Activated CD4-positive, CD25-positive, alpha-beta regulatory T cell treated with anti-CD3 and anti-CD28 coated beads, Interleukin-2, amount 50 U/mL, for 16 hours (primary cell): Measurements from ENCODE around the gene GPR55.
"Not testable (repeated sequence)": the region's sequence is repeated elsewhere in the genome, so short reads cannot be mapped to it uniquely, and the experiment has no call there.

Source experiments
- DNase-seq: peaks from one replicate; pipeline ENCODE4 v3.0.0-alpha.2; 2020; ENCODE audit warnings: low read depth, low spot score

GPR55 gene

DNA sequence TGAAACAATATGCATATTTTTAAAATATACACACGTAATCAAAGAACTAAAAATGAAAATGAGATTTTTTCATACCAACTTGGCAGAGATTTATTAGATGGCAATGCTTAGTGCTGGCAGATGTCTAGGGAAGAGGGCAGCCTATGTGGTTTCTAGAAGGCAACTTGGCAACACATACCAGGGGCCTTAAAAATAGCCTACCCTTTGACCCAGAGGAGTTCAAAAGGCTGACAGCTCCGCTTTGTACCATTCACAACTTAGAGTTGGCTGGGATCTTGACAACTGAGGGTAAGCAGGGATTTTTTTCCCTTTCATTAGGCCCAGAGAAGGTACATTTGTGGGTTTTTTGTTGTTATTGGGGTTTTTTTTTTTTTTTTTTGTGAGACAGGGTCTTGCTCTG, 26.4 kb upstream of the GPR55 start:
- DNase-seq, result no peak

DNA sequence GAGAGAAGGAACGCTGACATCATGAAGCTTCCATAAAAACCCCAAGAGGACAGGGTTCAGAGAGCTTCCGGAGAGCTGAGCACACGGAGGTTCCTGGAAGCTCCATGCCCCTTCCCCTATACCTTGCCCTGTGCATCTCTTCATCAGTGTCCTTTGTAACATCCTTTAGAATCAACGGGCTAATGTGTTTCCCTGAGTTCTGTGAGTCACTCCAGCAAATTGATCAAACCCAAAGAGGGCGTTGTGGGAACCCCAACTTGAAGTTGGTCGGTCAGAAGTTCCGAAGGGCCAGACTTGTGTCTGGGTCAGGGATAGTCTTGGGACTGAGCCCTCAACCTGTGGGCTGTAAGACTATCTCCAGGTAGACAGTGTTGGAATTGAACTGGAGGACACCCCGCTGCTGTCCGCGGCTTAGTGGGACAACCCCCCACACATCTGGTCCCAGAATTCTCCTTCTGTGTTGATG, 25.9 kb upstream of the GPR55 start:
- no peak for DNase-seq

DNA sequence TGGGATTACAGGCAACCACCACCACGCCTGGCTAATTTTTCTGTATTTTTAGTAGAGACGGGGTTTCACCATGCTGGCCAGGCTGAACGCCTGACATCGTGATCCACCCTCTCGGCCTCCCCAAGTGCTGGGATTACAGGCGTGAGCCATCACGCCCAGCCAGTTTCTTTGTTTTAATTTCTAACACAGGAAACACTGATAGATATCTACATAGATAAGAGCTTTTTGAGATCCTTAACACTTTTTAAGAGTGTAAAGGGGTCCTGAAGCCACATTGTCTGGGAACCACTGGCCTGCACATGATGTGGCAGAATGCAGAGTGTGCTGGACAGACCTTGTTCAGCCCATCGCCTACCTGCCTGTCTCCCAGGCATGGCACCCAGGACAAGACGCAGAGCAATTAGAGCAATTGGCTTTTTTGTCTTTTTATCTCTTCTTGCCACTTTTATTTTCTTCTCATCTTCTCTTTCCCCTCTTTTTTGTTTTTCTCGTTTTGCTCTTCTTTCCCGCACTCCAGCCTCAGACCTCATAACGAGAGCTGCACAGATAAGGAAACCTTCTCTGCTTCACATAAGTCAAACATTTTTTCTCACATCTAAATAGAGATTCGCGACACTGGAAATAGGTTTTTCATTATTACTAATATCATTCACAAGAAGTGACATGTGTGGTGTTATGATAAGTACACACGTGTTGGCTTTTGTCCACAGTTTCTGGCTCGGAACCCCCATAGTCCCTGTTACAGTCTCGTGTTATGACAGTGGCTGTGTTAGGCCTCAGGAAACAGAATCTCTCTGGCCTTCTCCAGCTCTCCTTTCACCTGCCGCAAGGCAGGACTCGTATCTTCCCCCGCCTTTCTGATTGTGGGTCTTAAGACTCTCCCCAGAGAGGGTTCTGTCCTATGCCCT, 25.2 kb upstream of the GPR55 start:
- no peak for DNase-seq

DNA sequence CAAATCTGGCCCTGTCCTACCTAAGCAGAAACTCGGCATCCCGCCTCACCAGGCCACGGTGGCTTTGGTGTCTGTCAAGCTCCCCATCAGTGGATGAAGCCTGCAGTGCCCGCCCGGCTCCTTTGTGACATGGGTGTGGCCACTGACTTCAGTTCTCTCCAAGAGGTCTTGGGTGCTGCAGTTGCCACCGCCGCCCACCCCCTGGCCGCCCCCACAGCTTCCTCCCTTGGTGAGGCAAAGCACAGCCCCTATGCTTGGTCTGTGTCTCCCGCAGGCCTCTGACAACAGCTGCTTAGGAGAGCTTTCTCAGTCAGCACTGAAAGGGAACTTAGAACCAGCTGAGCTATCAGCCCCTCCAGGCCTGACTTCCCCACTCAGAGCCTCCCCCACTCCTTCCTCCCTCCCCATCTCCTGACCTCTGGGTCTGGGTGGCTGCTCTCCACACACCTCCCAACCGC, 22.9 kb upstream of the GPR55 start:
- DNase-seq, result no peak

DNA sequence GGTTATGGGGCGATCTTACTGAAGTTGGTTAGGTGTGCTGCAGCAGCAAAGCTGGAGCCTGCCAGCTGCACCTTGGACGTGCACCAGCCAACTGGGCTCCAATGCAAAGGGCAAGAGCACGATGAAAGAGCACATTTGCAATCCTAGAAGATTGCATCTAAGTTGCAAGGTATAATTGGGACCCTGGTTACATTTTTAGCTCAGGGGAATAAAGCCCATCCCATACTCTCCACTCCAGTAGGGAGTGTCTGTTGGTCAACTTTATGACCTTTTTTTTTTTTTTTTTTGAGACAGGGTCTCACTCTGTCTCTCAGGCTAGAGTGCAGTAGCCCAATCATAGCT, 22.2 kb upstream of the GPR55 start:
- no peak for DNase-seq

DNA sequence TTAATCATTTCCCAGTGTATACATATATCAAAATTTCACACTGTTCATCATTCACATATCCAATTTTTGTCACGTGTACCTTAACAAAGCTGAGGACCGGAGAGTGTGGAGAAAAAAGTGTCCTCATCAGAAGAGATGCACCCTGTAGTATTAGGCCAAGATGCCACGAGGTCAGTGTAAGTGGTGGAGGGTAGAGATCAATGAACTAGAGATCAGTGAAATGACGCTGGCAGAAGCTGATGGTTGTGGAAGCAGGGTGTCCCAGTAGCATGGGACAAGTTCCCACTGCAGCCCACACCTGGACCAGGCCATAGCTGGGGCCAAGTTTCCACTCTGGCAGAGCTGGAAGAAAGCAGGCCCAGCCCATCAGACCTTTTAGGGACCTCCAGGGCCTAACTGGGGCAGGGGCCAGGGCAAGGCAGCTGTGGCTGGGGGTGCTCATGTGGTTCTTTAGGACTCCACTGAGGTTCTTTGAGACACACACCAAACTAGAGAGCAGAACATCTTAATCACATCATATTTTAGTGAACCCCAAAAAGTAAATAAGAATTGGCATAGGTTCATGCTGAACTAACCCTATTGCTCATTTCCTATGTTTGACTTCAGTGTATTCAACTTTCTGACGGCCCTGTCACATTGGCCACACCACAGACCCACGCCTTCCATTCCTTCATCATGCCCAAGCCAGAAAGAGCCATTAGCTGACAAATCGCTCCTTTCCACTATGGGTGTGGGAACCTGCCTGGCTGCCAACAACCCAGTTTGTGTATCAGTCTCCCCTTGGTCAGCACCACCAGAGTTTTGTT, 21.6 kb upstream of the GPR55 start:
- DNase-seq, result no peak

DNA sequence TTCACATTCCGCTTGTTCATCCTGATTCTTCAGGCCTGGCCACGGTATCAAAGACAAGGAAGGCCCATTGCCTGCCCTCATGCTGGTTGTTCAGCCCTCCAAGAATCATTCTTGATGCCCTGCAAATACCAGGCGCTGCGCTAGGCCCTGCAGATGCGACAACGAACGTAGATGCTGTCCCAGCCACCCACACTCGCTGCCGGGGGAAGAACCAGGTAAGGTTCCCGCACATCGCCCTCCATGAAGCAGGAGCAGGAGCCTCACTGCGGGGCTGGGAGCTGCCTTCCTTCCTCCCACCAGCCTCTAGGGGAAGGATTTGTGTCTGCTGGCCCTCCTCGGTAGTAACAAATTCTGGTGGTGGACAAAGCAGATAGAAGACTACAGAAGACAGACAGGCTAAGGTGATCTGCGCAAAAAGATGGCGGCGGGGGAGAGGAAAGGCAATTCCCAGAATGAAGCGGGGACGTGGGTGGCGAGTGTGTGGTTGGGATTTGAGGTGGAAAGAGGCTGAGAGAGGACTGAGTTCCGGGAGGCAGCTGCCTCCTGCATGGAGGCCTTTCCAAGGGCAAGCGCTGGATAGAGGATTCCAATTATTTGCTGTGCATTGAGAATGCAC, 19.8 kb upstream of the GPR55 start:
- DNase-seq, result no peak

DNA sequence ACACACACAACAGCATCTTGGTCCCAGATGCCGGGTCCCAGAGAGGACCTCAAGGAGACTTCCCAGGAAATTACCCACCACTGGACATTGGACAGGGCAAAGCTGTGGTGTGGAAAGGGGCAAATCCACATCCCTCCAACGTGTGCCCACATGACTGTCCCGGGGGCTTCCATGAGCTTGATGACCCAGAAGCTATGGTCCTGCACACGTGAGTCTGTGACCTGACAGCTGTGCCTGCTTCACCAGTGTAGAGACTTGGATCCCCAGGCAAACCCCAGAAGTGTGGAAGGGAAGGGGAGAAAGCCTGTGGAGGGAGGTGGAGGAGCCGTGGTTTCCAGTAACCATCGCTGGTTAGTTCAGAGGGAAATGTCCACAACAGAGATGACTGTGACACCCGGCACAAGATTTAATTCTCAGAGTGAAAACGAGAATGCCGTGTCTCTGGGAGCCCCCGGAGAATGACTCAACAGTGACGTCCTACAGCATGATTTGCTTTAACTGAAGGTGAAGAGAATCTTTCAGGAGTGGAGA, 19.1 kb upstream of the GPR55 start:
- no peak for DNase-seq

DNA sequence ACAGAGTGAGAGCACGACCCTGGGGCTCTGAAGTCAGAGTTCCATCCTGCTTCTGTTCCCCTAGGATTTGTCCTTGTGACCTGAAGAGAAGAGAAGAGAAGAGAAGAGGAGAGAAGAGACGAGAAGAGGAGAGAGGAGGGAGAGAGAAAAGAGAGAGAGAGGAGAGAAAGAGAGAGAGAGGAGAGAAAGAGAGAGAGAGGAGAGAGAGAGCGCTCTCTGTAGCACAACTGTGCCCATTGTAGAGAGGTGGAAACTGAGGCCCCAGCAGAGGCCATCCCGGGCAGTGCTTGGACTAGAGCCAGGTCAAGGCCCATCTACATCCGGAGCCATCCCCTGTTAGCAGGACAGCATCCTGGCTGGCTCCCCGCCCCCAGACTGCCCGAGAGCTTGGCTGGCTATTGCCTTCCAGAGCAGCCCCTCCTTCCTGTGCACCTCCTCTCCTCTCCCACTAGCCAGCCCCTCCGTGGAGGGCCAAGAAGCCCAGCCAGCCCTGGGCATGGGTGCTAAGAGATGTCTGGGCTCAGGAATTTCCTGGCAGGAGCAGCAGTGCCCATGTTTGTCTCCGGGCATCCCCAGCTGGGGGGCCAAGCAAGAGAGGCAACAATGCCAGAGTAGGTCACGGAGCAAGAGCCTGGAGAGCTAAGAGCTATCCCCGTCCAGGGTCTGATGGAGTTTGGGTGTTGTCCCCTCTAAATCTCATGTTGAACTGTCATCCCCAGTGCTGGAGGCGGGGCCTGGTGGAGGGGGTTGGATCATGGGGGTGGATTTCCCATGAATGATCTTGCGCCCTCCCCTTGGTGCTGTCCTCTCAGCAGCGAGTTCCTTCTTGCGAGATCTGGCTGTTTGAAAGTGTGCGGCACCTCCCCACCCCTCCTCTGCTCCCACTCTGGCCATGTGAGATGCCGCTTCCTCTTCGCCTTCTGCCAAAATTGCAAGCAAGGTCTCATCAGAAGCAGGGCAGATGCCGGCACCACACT, 18.2 kb upstream of the GPR55 start:
- DNase-seq, result no peak

DNA sequence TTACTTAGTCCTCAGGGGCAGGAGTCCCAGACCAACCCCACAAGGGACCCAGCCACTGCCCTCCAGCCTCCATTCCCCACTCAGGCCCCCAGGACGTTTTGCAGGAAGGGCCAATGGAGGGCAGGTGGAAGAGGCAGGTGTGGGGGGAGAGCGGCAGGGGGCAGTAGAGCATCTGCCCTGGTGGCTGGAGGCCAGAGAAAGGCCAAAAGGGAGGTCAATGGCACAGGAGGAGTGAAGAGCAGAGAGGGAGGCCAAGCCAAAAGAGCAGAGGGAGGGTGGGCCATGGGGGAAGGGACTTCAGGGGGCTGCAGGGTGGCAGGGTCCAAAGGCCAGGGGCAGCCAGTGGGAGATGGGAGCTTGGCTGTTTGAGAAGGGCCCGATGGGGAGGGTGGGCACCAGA, 17.3 kb upstream of the GPR55 start:
- no peak for DNase-seq

DNA sequence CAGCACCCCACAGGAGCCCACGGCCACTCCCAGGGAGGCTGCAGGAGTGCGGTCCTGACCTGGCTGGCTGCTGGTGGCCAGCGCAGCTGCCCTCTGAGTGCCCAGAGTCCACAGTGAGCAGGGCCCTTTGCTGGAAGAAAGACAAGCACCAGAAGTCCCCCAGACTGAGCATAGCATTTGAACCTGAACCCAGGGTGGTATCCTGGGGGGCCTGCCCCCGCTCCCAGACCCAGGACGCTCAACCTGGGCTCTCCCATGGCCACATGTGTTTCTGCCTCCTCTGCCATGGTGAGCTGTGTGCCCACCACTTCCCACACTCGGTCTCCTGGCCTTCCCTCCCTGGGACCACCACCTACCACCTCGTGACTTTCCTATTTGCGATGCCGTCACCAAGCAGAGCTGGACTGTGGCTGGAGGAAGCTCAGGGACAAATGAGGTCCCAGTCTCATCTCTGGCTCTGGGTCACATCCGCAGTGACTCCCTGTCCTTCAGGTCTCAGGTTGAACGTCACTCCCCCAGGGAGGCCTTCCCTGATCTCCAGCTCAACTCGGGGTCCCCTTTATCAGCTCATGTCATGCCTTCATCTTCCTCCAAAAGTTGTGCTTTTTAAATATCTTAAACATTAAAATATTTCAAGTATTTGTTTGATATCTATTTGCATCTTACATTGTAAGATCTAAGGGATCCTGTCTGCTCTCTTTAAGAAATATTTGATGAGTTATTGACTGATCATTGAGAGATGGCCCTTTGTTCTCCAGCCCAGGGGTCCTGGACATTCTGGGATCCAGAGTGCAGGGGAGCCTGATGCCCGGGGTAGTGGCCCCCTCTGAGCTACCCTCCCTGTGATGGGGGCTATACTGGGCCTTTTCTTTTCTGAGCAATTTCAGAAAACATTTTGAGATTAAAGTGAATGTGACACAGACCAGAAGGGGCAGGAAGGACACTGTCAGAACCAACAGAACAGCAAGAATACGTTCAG, 16.4 kb upstream of the GPR55 start:
- no peak for DNase-seq

DNA sequence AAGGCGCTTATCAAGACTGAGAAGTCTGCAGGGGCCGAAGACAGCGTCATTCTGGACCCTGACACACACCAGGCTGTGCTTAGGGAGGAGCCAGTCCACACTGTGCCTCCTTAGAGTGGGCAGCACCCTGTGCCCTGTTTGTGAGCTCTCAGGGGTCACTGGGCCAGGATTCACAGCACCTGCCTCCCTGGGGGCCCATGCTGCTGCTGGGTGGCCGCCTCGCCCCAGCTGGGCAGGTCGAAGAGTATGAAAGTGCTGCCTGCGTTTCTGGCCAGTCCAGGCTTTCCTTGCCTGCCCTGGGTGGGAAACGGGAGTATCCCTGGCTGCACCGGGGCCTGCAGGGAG, 15.4 kb upstream of the GPR55 start:
- no peak for DNase-seq

DNA sequence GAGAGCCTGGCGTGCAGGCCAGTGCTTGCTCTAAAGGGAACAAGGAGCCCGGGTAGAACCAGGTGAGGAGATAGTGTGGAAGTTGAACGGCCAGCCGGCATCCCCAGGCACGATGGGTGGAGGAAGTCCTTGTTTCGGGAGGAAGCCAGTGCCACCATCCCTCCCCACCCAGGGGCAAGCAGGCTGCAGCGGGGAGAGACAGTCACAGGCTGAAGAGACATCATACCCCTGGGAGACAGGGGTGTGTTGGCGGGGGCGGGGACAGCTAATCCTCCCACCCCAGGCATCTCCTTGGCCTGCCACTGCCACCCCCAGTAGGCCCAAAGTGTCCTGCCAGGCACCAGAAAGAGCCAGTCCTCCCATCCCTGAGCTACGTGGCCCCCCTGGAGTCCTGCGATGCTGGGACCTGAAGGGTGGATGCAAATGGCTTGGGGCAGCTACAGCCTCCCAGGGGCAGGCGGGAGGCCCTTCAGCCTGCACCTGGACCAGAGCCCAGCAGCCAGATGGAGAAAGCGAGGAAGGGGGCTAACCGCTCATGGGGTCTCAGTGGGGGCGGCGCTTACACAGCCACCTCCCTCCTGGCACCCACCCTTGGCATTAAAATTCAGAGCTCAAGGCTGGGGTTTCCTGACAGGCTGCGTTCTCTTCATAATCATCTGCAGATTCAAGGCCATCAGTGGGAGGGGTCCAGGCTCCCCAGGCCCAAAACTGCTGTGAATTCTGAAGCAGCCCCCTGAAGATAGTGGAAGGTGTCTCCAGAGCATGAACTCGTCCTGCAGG, 14.8 kb upstream of the GPR55 start:
- DNase-seq, result no peak

DNA sequence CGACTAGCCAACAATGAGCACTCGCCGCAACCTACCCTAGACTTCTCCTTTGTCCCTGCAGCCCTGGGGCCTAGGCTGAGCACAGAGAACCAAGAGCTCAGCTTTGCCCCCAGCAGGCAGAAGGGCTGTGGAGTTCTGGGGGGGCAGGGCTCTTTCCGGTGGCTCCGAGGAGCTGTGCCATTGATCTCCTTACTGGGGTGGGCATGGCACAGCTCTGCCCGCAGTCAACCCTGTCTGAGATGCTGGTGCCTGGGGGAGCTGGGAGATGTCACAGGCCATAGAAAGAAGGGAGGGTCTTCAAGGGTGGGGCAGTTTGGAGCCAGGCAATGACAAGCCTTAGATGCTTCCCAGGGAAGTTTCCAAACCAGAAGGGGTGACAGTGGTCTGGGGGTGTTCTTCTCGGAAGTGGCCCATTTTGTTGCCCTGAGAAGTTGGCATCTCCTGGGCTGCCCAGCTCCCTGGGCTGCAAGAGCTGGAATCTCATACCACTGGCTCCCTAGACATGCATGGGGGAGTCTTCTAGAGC, 14.1 kb upstream of the GPR55 start:
- DNase-seq, result no peak

DNA sequence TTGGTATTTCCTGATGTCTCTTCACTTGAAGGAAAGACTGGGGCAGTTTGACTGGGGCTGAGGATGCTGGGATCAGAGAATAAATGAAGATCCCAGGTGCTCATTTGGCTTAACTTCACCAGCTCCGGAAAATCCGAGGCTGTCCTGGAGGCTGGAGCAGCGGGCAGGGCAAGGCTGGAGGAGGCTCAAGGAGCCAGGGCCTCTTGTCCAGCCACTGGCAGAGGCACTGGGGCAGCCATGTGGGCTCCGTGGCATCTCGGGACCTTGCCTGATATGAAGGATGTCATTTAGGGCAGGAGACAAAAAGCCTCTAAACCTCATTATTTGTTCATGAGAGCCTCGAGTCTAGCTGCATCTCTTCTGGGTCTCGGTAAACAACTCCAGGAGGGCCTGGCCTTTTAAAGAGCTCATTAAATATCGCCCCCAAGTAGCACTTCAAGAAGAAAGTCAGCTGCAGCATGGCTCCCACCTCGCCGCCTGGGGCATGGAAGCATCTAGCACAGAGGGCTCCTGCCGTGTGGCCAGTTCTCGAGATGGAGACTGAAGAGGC, 13.5 kb upstream of the GPR55 start:
- no peak for DNase-seq

DNA sequence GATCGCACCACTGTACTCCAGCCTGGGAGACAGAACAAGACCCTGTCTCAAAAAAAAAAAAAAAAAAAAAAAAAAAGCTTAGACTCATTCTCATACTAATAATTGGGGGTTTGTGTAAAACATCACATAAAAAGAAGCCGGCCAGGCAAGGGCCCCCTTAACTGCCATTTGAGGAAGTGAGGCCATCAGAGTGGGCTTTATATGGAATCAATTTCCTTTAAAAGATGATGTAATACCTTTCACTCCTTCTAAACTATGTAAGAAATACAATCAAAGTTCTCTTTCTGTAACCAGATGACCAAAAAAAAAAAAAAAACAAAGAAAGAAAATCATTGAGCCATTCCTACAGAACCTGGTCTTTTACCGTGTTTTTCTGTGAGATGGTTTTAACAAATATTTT, 13.1 kb upstream of the GPR55 start:
- no peak for DNase-seq

DNA sequence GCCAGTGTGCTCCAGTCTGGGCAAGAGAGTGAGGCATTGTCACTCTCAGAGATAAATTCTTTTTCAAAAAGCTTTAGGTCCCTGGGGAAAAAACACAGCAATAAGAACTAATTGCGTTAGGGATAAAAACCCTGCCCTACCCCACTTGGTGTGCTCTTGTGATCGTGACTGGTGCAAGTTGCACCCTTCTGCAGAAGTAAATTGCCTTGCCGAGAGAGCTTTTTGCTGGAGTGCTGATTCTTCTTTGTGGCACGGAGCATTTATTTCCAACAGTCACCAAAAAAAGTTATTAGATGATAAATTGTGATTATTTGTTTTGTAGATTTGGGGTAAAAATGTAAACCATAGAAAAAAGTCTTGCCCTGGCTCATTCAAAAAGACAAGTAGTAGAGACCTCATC, 12.3 kb upstream of the GPR55 start:
- no peak for DNase-seq

DNA sequence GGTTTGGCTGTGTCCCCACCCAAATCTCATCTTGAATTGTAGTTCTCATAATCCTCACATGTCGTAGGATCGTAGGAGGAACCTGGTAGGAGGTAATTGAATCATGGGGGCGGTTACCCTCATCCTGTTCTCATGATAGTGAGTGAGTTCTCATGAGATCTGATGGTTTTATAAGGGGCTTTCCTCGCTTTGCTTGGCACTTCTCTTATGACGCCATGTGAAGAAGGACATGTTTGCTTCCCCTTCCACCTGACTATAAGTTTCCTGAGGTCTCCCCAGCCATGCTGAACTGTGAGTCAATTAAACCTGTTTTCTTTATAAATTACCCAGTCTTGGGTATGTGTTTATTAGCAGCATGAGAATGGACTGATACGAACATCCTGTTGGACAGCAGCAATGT, 11.2 kb upstream of the GPR55 start:
- DNase-seq, result not testable (repeated sequence)

DNA sequence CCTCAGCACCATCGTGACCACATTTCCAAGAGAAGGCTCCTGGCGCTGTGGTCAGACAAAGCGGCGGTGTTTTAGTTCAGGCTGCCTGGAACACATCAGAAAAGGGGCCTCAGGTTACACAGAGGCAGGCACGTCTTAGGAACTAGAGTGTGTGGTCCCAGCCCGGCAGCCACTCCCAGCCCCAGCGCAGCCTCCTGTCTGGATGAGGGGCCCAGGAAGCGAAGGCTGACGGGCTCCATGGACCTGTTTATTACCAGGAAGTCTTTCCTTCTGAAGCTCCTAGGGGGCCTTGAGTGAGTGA, 10.0 kb upstream of the GPR55 start:
- no peak for DNase-seq
